HEK293T (cell line): ENCODE measurements around the gene SYNE2.

ENCODE experiments used
- FOXK2 ChIP-seq: fragments of 450-650 bp; IDR thresholded peaks from 2 replicates; pipeline ENCODE4 v1.6.1; 2016; ENCODE audit warnings: mild to moderate bottlenecking
- SP1 ChIP-seq: fragments of 450-650 bp; IDR thresholded peaks from 2 replicates; pipeline ENCODE4 v1.6.1; 2017
- TARDBP ChIP-seq: fragments of 450-650 bp; IDR thresholded peaks from 2 replicates; pipeline ENCODE4 v1.6.1; 2016
- ZNF384 ChIP-seq: fragments of 450-650 bp; IDR thresholded peaks from 2 replicates; pipeline ENCODE4 v1.6.1; 2016

GRCh38 chr14:64176330-64176729 lies 323.5 kb downstream of the SYNE2 start:
- TF ChIP-seq FOXK2 = no peak
- TF ChIP-seq ZNF384 = no peak
- TF ChIP-seq TARDBP = no peak
- no peak for TF ChIP-seq SP1
